CMK (cell line): ENCODE results near the gene PSPH.

Source experiments
- DNase-seq: peaks from one replicate; pipeline ENCODE4 v3.0.0-alpha.2; 2010; ENCODE audit warnings: low read depth

Gene PSPH

DNA sequence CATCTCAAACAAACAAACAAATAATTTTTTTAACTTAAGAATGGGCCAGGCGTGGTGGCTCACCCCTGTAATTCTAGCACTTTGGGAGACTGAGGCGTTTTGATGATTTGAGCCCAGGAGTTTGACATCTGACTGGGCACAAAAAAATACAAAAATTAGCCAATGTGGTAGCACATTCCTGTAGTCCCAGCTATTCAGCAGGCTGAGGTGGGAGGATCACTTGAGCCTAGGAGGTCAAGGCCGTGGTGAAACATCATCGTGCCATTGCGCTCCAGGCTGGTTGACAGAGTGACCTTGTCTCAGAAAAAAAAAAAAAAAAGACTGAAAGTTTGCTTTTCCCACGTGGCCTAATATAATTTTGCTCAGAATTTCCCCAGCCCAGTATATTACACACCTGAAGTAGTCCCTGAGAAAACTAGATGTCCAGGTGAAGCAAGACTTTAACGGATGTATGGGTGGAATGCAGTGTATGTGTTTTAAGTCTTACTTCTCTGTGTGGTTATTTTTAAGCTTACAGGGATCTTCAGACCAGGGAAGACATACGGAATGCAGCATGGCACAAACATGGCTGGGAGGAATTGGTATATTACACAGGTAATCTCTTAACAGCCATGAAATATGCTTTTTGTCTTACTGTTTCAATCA is 54.3 kb downstream of the PSPH start:
- DNase-seq = no peak

DNA sequence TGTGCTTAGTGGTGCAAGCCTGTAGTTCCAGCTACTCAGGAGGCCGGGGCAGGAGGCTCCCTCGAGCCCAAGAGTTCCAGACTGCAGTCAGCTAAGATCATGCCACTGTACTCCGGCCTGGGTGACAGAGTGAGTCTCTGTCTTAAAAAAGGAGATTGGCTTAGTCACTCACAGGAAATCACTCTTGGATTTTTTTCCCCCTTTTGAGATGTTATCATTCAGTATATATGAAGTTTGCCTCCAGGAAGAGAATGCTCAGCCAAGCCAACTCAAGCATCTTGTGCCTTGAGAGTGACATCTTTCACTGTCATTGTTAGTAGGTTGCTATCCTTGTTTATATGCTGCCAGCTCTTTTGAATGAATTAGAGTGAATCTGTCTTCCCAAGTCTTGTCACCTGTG is 58.9 kb downstream of the PSPH start:
- no peak for DNase-seq

DNA sequence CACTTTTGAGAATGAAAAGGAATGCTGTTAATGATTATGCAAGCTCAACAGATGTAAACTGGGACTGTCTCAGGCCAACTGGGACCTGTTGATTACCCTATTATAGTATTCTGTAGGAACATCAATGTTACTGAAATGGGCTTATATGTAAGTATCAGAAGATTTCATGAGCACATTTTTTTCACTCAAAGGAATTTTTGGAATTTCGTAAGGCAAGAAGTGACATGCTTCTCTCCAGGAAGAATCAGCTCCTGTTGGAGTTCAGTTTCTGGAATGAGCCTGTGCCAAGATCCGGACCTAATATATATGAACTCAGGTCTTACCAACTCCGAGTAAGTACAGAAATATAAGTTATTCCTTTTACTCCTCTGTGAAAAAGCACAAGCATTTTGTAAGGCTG is 67.7 kb downstream of the PSPH start:
- no peak for DNase-seq

DNA sequence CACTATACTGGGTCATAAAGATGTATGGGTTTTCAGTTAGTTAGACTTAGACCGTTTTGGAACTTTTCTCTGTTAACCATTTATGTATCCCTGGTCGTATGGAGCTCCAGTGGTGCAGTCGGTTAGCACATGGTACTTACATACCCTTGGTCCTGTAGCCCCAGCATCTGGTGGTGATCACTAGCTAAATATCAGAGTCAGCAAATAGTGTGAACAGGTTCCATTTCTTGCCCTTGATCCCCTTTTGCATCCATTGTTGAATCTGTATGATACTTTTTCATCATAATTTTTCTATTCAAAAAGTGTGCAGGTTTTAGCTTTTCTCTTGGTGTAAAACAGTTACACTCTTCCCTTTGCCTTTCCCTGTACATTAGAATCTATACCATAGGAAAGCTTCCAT is 71.0 kb downstream of the PSPH start:
- DNase-seq = no peak

DNA sequence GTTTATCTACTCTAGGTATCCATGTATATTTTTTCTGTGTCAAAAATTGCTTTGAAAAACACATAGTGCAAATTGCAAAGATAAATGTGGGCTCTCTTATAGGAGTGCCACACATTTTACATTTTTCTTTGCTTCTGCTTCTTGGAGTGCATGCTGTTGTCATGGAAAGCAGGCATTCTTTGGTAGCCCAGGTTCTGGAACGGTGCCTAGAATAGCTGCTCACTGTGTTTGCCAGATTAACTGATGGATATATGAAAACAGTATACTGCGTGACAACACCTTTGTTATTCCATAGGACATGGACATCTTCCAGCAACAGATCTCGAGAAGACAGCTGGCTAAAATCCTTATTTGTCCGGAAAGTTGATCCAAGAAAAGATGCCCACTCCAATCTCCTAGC is 73.4 kb downstream of the PSPH start:
- no peak for DNase-seq

DNA sequence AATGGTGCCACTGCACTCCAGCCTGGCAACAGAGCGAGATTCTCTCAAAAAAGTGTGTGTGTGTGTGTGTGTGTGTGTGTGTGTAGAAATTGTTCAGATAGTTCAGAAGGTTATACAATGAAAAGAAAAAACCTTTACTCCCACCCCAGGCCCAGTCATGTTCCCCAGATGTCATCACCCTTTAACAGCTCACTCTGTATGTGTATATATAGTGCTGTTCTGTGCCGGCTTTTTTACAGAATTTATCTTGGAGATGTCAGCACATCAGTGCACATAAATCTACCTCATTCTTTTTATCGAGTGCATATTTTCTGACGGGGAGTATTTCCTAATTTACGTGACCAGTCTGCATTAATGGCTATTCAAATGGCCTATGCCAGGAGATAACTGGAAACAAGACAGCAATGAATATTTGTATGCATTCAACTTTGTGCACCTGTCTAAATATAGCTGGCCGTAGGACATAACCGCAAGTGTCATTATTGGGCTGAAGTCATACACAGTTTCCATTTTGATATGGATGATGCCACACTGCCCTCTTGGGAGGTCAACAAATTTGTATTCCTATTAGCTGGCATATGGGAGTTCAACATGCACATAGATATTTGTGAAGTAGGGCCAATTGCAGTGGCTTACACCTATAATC is 75.1 kb downstream of the PSPH start:
- no peak for DNase-seq

DNA sequence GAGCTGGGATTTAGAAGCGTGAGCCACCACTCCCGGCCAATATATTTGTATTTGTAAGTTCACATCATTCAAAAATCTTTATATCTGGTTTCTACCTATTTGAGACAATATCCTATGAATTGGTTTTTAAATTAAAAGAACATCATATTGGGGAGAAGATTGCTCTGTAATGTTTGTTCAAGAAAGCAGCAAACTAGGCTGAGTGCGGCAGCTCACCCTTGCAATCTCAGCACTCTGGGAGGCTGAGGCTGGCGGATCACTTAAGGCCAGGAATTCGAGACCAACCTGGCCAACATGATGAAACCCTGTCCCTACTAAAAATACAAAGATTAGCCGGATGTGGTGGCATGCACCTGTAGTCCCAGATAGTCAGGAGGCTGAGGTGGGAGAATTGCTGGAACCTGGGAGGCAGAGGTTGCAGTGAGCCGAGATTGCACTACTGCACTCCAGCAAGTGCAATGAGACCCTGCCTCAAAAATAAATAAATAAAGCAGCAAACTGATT is 77.4 kb downstream of the PSPH start:
- DNase-seq = no peak

DNA sequence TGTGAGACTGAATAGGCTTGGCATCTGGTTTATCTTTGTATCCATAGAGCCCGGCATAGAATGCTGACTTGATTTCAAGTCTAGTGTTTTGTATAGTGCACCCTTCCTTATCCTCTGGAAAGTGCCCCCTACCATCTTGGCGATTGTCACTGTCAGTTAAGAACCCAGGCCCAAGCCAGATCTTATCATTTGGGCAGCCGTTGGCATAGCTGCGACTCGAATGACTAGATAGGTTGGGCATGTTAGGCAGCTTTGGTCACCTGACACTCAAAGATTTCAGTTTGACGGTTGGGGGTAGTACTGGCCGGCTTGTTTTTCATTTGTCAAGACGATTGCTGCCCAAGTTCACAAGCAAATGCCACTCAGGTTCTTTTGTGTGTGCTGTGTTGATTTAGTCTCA is 80.3 kb downstream of the PSPH start:
- DNase-seq = no peak

DNA sequence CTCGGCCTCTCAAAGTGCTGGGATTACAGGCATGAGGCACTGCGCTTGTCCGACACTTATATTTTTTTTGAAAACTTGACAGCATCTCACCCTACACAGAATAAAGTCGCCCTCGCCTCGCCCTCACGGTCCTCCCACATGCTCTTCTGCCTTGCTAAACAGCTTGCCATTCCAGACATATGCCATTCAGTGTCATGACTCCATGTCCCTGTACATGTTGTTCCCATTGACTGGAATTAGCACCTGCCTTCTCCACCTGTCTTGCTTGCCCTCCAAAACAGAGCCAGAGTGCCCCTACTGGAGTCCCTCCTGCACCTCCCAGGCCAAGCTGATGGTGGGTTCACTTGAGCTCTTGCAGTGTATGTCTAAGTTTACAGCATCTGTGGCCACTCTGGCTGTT is 80.7 kb downstream of the PSPH start:
- no peak for DNase-seq

DNA sequence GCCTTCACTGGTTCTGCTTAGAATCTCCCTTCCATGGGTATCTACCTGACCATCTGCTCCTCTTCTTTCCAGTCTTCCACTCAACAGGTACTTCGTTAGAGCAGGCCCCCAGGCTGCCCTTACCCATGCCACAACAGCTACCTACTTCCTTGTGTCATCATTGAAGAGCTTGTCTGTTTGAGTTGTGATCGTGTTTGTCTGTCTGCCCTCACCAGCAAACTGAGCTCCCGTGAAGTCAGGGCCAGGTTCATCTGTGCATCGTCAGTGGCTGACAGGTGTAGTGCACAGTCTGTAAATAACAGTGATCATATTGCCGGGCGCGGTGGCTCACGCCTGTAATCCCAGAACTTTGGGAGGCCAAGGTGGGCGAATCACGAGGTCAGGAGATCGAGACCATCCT is 81.9 kb downstream of the PSPH start:
- DNase-seq = no peak

DNA sequence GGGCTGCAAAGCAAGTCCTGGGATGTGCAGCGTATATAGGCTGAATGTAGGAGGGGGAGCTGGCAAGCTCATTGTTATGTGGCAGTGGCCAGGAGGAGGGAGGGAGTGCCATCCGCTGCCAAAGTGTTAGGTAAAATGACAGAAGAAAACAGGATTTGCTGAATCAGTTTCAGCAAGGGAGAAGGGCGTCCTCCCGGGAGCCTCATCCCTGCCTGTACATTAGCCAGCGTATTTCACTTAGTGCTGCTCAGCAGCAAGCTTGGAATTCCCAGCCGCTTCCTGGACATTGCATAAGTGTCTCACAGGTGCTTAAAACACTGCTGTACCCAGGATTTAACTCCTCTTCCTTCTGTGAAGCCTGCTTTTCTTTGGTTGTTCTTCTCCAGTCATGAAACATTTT is 84.4 kb downstream of the PSPH start:
- no peak for DNase-seq

DNA sequence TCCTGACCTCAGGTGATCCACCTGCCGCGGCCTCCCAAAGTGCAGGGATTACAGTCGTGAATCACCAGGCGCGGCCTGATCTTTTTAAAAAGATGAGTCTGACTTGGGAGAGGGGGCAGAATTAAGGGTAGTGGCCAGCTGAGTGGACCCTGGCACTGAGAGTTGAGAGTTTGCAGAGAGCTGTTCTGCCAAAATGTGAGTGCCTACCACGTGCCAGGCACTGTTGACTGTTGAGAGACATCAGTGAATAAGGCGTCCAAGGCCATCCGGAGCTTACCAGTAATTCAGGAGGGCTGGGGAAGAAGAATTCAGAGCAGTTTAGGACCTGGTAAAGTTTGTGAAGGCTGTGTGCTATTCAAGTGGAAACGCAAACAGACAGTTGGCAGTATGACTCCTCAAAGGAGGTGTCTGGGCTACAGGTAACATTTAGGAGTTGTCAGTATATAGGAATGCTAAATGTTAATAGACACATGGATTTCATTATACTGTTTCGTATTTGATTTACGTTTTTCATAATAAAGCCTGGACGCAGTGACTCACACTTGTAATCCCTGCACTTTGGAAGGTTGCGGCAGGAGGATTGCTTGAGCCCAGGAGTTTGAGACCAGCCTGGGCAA is 85.3 kb downstream of the PSPH start:
- no peak for DNase-seq

DNA sequence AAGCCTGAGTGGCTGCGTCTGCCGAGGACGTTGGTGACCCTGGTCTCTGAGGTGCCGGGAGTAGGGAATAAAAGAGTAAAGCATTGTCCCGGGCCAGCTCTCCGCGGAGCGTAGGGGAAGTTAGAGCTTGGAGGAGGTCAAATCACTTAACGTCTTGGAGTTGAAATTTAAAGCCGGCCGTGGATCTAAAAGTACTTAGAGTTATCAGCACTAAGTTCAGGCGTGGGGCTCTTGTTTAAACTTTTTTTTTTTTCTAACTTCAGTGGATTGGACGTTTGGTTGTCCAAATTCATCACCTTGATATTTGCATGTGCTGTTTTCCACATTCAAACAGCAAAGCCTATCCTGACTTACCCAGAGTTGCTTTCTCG is 86.2 kb downstream of the PSPH start:
- DNase-seq = no peak

DNA sequence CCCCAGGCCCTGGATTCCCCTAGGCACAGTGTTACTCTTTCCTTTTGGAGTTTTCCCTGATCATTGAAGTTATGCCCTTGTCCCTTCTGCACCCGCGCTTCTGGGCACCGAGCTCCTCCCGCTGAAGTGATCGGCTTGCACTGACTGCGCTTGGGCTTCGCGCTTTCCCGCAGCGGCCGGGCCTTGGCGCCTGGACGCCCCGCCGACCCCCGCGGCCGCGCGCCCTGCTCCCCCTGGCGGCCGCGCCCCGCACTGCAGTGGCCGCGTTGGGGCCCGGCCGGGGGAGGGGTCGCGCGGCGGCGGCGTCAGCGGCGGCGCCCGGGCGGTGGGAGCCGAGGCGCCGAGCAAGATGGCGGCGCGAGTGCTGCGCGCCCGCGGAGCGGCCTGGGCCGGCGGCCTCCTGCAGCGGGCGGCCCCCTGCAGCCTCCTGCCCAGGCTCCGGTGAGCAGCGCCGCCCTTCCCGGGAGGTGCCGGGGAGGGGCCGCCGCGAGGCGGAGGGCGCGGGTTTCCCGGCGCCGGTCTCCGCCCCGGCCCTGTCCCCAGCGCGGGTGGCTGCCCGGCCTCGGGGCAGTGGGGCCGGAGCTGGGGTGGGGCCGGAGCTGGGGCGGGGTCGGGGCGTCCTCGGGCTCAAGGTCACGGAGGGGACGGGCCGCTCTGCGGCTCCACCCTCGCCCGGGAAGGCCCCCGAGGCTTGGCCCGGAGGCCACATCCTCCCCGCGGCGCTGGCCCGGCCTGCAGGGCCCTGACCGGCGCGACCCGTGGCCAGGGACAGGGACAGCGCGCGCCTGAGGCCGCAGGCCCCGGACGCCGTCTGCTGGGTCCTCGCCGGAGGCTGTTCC is 86.8 kb downstream of the PSPH start, which contains the start of gene NIPSNAP2:
TSS of gene NIPSNAP2 (plus strand) at position 325 of the 839 bp plus-strand sequence. CDS start at position 350, 25 bp downstream.
- DNase-seq = peak; percentile 24

DNA sequence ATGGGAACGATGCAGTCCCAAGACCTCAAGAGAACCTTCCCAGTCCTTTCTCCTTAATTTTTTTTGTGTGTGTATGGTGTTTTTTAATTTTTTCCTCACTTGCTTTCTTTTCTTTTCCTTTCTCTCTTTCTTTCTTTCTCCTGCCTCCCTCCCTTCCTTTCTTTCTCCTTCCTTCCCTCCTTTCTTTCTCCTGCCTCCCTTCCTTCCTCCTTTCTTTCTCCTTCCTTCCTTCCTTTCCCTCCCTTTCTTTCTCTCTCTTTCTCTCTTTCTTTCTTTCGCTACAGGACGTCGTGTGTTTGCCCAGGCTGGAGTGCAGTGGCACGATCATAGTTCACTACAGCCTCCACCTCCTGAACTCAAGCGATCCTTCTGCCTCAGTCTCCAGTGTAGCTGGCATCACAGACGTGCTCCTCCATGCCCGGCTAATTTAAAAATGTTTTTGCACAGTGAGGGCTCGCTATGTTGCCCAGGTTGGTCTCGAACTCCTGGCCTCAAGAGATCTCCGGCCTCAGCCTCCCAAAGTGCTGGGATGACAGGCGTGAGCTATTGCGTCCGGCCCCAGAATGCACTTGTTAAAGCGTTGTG is 87.6 kb downstream of the PSPH start:
- no peak for DNase-seq

DNA sequence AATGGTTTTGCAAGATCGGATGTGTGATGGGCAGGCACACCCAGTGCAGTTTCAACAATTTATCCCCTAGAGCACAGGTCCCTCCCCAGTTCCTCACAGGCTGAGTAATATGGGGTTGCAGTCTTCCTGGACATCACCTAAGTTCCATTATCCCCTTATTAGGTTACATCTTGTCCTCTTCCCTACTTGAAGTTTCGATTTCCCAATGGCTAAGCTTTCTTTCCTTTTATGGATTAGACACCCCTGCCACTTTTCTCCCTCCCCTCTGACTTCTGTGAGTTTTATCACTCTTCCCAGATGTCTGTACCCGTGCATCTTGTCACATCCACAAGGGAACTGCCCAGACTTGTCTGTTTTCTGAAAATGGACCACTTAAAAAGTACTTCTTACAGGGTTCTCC is 89.2 kb downstream of the PSPH start:
- DNase-seq = no peak
